ENCODE measurements around the gene RNF114.
"Not testable (repeated sequence)": the region's sequence is repeated elsewhere in the genome, so short reads cannot be mapped to it uniquely, and the experiment has no call there.

RNF114 gene

GRCh38 chr20:49928411-49929141 lies 7.6 kb upstream of the RNF114 start:
- peak; percentile 78 to 80 for DNase-seq

GRCh38 chr20:49929142-49929494 lies 7.1 kb upstream of the RNF114 start:
- no peak for DNase-seq

DNA sequence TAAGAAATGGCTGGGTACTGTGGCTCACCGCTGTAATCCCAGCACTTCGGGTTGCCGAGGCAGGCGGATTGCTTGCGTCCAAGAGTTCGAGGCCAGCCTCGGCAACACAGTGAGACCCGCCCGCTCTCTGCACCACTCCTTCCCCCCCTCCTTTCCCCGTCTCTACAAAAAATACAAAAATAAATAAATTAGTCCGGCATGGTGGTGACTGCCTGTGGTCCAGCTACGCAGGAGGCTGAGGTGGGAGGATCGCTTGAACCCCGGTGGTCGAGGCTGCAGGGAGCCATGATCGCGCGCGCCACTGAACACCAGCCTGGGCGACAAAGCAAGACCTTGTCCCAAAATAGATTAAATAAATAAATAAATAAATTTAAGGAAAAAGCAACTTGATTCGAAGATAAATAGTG lies 448 bp upstream of the RNF114 start:
- DNase-seq: no peak

DNA sequence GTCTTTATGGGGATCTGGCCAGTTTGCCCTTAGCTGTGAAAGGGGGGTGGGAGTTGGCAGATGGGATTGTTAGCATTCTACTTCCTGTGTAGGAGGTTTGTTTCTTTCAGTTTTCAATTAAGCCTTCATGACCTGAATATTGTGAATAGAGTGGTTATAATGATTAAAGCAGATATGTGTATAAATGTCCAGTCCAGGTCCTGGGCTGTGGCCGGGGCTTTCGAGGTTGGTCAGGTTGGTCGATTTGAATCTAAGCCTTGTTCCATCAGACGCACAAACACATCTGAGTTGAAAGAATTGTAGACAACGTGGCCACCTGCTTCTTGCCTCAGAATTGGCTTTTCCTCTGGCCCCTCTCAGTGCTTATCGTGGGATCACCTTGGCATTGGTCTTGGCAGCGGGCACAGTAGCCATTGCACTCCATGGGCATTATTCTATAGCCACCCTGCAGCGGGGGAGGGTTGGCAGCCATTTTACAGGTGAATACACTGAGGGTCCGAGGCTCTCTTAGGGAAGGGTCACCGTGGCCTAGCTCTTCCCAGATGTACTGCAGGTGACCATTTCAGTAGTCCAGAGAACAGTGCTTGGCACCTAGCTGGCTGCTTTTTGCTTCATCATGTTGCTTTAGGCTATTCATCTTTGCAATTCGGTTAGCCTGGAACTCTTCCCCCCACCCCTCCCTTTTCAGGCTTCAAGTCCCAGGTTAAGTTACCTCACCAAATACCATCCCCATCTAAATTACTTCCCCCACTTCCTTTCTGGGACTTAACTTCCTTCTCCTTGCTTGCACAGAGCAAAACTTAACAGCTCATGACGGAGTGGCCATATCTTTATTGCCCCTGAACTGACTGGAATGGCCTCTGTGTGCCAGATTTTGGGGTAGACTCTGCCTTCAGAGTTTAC lies 1.1 kb downstream of the RNF114 start:
- DNase-seq: no peak

- no peak for DNase-seq
These were observed 2.3 kb downstream of the RNF114 start for GRCh38 chr20:49938173-49939163.

GRCh38 chr20:49941456-49941855 lies 5.3 kb downstream of the RNF114 start:
- DNase-seq: no peak

GRCh38 chr20:49942303-49942702 lies 6.1 kb downstream of the RNF114 start:
- DNase-seq: no peak

DNA sequence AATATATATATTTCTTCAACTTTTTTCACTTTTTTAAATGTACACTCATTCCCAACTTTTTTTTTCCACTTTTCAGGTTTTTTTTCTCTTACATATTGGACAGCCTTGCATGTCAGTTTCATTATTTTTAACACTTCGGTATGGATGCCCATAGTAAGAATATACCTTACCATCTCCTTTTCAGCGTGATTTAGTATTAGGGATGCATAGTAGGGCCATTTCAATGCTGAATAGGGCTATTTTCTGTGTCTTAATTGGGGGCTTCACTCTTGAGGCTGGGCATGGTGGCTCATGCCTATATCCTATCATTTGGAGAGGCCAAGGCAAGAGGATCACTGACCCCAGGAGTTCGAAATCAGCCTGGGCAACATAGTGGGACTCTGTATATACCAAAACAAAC lies 6.7 kb downstream of the RNF114 start:
- no peak for DNase-seq

DNA sequence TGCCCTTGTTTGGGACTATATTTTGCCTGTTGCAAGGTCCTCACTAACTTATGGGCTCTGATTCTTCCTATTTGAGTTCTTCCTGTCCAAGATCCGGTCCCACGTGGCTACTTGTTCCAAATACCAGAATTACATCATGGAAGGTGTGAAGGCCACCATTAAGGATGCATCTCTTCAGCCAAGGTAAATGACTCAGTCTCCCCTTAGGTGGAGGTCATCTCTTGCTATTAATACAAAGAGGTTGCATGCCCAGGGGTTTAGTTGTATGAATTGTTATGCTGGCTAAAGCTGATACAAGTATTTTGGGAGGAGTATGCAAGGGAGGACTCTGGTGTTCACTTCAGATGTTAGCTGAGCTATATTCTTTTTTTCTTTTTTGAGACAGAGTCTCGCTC lies 9.1 kb downstream of the RNF114 start:
- no peak for DNase-seq

DNA sequence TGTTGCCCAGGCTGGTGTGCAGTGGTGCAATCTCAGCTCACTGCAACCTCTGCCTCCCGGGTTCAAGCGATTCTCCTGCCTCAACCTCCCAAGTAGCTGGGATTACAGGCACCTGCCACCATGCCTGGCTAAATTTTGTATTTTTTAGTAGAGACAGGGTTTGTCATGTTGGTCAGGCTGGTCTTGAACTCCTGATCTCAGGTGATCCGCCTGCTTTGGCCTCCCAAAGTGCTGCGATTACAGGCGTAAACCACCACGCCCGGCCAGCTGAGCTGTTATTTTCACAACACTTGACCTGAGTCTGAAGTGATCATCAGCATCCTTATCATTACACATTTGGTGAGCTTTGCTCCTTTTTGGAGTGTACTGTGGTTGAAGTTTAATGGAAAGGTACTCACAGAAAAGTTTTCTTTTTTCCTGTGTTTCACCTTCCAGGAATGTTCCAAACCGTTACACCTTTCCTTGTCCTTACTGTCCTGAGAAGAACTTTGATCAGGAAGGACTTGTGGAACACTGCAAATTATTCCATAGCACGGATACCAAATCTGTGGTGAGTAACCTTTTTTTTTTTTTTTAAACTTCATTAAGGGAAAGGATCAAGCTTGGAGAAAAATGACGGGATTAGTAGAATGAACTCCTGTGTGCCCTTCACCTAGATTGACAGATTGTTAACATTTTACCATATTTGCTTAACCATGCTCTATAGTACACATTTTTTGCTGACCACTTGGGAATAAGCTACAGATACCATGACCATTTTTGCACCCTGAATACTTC lies 9.7 kb downstream of the RNF114 start:
- no peak for DNase-seq

DNA sequence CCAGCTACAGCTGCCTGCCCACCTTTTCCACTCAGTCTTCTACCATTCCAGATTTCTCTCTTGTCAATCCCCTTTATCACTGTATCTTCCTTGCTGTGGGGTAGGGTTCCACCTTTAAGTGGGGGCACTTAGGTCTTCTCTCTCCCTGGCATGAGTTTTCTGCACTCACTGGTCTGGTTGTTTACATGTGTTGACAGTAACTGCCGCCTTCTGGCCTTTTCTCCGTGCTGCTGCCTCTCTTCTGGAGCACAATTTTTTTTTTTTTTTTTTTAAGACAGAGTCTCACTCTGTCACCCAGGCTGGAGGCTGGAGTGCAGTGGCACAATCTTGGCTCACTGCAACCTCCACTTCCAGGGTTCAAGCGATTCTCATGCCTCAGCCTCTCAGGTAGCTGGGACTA lies 12.0 kb downstream of the RNF114 start:
- no peak for DNase-seq

GRCh38 chr20:49948809-49949507 lies 12.8 kb downstream of the RNF114 start:
- no peak for DNase-seq

DNA sequence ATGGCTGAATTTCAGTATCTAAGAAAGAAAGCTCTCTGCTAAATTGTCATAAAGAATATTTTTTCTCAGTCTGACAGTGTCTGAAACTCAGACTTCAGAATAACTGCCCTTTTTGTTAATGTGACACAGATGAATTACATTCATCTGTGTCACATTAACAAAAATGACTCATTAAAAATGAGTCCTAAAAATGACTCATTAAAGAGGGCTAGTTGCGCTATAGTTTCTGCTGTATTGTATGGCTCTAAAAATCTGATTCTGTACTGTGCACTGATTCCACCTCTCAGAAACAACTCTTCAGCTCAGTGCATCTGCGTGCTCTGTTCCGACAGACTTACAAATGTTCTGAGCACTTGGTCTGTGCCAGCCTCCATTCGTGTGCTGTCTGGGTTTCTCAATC lies 15.0 kb downstream of the RNF114 start:
- DNase-seq: no peak

DNA sequence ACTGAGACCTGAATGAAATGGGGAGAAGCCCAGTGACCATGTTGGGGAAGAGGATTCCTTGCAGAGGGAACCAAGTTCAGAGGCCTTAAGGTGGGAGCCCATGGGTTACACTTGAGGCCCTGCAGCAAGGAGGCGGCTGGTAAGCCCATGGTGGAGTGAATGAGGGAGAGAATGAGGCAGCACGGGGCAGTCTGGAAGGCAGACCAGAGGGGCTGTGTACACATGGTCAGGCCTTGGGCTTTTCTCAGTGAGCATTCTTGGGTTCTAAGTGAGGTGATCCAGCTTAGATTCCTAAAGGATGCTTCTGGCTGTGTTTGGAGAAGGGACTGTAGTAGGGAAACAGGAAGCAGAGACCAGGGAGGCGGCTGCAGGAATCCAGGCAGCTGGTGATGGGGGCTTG lies 19.0 kb downstream of the RNF114 start:
- no peak for DNase-seq

DNA sequence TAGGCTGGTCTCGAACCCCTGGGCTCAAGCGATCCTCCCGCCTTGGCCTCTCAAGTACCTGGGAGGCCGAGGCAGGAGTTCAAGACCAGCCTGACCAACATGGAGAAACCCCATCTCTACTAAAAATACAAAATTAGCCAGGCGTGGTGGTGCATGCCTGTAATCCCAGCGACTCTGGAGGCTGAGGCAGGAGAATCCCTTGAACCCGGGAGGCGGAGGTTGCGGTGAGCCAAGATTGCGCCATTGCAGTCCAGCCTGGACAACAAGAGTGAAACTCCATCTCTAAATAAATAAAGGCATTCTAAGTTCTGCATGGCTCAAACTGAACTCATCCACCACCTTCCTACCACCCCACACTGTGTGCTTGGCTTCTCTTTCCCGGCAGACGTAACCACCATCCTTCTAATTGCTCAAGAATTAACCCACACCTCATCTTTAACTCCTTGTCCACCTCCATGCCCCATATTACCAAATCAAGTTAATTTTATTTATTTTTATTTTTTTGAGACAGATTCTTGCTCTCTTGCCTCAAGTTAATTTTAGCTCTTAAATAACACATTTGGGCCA lies 19.7 kb downstream of the RNF114 start:
- not testable (repeated sequence) for DNase-seq

GRCh38 chr20:49956689-49957088 lies 20.5 kb downstream of the RNF114 start:
- no peak for DNase-seq

DNA sequence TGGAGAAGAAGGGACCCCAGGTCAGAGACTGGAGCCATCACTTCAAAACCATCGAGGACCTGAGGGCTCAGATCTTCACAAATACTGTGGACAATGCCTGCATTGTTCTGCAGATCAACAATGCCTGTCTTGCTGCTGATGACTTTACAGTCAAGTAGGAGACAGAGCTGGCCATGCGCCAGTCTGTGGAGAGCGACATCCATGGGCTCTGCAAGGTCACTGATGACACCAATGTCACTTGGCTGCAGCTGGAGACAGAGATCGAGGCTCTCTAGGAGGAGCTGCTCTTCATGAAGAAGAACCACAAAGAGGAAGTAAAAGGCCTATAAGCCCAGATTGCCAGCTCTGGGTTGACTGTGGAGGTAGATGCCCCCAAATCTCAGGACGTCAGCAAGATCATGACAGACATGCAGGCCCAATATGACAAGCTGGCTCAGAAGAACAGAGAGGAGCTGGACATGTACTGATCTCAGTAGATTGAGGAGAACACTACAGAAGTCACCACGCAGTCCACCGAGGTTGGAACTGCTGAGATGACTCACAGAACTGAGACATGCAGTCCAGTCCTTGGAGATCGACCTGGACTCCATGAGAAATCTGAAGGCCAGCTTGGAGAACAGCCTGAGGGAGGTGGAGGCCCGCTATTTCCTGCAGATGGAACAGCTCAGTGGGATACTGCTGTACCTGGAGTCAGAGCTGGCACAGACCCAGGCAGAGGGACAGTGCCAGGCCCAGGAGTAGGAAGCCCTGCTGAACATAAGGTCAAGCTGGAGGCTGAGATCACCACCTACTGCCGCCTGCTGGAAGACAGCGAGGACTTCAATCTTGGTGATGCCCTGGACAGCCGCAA lies 21.1 kb downstream of the RNF114 start:
- DNase-seq: not testable (repeated sequence)

DNA sequence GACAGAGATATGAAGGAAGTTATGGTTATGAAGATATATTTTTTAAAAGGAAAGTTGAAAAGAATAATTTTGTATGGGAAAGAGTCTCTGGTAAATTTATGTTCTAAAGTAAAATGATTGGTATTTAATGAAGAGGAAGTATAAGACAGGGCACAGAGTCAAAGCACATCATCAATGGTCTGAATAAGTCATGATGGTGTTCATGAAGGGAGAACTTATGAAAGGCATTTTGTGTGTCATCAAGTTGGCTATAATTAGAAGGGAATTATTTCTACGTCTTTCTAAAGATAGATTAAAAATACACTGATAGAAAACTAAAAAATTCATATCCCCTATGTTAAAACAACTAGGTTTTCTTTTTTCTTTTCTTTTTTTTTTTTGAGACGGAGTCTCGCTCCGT lies 25.2 kb downstream of the RNF114 start:
- DNase-seq: no peak

DNA sequence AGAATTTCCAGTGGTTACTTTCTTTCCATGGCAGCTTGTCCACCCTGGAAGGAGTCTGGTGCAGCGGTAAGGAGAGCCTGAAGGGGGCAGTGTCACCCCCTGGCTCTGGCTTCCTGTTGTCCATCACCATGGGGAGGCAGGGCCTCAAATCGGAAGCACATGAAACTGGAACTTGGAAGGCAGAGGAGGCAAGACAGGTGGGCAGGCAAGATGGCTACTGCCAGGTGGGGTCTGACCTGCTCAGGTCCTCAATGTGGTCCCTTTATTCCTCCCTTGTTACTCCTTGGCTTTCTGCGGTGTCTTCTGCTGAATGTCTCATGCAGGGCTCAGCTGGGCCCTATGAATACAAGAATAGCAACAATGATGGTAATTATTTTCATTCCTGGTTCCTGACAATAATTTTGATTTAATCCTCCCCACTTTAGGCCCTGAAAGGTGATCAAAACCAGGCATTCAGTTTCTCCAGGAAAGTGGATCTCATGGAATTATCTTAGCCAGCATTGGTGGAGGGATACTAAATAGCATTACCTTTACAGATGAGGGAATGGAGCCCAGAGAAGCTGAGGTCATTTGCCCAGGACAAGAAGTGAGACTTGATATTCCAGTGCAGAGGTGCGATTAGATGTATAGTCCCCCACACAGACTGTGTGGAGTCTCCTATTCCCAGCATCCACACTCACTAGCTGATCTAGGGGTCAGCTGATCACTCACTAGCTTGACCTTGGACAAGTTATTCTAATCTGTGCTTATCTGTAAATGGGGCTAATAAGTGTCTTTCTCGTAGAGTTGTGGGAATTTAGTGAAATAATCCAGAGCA lies 29.0 kb downstream of the RNF114 start:
- peak; percentile 19 to 31 for DNase-seq

Data from stimulated activated CD4-positive, alpha-beta T cell treated with anti-CD3 and anti-CD28 coated beads, Interleukin-2, amount 100 ng/mL, for 48 hours (primary cell).